ENCODE data around the gene TLCD3A.
"Not testable (repeated sequence)": the region's sequence is repeated elsewhere in the genome, so short reads cannot be mapped to it uniquely, and the experiment has no call there.

TLCD3A gene

GRCh38 chr17:718075-718474, 14.3 kb upstream of the TLCD3A start:
- no peak for DNase-seq

GRCh38 chr17:720706-721539, 11.5 kb upstream of the TLCD3A start:
- no peak for DNase-seq

DNA sequence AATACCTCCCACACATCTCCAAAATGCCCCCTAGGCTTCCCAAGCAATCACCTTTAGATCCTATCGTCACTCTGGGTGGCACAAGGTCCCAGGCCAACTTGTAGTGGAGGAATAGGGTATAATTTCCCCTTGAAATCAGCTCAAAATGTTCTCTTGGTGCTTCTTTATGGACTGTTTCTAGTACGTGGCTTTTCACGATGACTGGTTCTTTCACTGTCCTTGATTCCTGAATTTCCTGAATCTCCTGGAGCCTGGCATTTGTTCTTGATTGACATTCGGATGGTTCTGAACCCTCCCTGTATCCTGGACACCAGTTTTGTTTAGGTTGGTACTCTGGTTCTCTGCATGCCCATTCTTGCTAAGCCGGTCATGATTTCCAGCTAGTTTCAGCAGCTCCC, 10.9 kb upstream of the TLCD3A start:
- no peak for DNase-seq

DNA sequence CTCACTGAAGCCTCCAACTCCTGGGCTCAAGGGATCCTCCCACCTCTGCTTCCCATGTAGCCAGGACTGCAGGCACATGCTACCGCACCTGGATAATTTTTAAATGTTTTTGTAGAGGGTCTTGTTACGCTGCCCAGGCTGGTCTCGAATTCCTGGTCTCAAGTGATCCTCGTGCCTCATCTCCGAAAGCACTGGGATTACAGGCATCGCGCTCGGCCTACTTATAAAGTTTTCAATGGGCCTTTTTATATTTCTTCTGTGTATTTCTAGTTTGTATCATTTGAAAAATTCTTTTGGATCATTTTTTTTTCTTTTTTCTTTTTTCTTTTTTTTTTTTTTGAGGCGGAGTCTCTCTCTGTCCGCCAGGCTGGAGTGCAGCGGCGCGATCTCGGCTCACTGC, 7.3 kb upstream of the TLCD3A start:
- no peak for DNase-seq

DNA sequence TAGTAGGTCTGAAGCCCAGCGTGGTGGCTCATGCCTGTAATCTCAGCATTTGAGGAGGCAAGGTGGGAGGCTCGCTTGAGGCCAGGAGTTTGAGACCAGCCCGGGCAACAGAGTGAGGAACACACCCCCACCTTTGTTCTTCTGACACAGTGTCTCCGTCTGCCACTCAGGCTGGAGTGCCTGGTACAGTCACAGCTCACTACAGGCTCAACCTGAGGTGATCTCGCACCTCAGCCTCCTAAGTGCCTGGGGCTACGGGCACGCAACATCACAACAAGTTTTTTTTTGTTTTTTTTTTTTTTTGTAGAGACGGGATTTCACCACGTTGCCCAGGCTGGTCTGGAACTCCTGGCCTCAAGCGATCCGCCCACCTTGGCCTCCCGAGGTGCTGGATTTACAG, 6.7 kb upstream of the TLCD3A start:
- no peak for DNase-seq

GRCh38 chr17:726271-726919, 6.0 kb upstream of the TLCD3A start:
- no peak for DNase-seq

DNA sequence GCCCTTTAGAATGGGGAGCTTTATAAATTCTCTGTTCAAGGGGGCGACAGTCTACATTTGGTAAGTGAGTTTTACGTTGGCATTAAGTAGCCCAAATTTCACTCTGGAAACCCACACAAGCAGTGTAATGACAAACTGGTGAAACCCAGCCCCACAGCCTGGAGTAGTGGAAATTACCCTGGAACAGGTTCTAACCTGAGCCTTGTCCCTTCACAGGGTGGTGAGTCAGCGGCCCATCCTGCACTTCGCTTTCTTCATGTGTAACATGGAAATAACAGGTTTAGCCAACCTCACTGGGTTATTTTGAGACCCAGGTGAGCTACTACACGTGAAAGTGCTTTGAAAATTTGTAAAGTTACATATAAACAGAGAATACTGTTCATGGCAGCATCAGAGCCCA, 3.5 kb upstream of the TLCD3A start:
- DNase-seq, result no peak

GRCh38 chr17:731644-732066, 741 bp upstream of the TLCD3A start:
- no peak for DNase-seq

- no peak for DNase-seq
These were observed 715 bp downstream of the TLCD3A start for GRCh38 chr17:732902-733720.

GRCh38 chr17:733743-734142, 1.3 kb downstream of the TLCD3A start:
- DNase-seq, result no peak

DNA sequence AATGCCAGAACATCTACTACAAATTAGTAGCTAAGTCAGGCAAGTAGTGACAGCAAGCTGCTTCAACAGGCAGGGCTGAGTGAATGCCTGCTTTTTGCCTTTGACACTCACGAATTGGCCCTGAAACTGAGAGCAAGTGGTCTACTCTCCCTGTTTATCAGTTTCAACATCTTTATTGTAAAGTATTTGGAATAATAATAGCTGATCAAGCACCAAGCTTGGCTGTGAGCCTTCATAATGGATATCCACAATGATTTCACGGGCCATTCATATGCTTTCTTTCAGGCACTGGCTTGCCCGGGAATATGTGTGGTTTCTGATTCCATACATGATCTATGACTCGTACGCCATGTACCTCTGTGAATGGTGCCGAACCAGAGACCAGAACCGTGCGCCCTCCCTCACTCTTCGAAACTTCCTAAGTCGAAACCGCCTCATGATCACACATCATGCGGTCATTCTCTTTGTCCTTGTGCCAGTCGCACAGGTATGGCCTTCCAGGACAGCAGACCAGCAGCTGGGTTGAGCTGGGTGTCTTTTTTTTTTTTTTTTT, 5.2 kb downstream of the TLCD3A start:
- DNase-seq, result no peak

DNA sequence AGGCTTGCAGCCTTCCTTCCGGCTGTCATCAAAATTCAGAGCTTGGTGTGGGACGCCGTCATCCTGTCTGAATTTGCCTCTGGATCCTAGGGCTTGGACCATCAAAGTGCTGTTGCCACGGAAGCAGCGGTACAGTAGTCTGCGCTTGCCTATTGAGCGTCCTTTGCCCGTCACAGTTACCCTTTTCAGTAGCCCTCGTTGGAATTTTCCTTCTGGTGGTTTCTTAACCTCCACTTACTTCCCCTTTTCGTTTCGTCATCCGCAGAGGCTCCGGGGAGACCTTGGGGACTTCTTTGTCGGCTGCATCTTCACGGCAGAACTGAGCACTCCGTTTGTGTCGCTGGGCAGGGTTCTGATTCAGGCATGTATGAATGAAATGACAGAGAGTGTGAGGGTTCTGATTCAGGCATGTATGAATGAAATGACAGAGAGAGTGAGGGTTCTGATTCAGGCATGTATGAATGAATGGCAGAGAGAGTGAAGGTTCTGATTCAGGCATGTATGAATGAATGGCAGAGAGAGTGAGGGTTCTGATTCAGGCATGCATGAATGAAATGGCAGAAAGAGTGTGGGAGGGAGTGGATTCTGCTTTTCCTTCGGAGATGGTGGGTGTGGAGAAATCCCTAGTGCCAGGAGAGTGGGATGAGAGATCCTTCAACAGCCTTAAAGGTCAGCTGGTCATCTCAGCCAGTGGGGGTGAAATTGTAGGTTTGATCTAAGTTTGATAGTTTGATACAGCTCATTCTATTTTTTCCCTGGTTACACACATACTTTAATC, 8.0 kb downstream of the TLCD3A start:
- no peak for DNase-seq

DNA sequence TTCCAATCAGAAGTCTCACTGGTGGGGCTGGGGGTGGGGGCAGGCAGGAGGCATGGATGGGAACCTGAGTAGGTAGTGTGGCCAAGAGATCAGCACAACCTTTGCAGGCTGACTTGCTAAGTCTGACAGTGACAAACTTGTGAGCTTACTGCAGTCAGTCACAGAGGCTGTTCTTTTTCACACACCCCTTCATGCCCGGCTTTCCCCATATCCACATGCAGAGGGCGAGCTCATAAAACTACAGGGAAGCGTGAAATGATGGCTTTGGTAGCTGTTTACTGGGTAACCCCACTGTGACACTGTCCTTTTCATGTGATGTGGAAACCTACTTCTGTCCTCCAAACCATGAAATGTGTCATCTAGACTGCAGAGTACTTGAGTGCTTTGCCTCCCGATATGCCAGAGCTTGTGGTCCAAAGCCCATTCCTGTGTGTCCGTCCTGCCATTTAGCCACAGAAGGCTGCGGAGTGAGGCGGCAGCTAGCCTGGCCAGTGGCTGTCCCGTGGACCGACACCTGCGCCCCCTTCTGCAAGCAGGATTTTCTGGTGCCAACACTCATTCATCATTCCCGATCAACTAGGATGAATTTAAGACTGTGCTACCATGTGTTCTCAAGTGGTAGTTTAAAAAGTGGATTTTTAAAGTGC, 9.9 kb downstream of the TLCD3A start:
- no peak for DNase-seq

GRCh38 chr17:743139-743538, 10.7 kb downstream of the TLCD3A start:
- no peak for DNase-seq

DNA sequence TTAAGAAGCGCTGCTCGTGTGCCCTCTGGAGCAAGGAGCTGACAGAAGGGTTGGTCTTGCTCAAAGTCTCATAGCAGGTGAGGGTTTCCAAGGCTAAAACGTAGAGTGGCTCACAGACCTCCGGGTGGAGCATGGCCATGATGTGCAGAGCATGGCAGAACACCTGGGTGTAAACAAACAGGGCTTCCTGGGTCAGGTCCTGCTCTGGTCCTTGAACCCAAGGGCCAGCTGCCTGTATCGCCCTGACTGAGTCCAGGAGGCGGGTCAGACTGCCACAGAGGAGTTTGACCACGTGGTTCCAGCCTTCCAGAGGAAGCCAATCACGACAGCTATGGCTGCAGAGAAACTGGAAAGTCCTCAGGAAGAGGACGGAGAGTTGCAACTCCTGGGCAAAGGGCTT, 12.5 kb downstream of the TLCD3A start:
- no peak for DNase-seq

GRCh38 chr17:745406-745805, 13.0 kb downstream of the TLCD3A start:
- DNase-seq, result no peak

DNA sequence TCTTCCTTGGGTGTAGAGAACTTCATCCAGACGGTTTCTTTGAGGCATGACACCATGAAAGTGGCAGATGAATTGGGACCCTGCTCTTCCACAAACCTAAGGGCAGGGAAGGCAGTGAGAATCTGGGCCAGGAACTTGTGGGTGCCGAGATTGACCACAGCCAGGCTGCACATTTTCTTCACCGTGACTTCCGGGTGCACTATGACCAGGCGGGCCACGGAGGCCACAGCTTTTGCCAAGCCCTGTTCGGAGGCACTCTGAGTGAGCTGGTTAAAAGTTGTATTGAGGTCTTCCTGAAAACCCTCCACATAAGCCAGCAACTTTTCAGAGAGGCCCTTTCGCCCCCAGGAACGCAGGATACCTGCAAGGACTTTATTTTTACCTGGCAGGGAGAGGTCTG, 13.8 kb downstream of the TLCD3A start:
- DNase-seq, result no peak

GRCh38 chr17:746783-747629, 14.6 kb downstream of the TLCD3A start:
- DNase-seq, result no peak

- DNase-seq, result not testable (repeated sequence)
These were observed 16.2 kb downstream of the TLCD3A start for GRCh38 chr17:748604-749003.

GRCh38 chr17:749359-749758, 17.0 kb downstream of the TLCD3A start:
- DNase-seq, result not testable (repeated sequence)

DNA sequence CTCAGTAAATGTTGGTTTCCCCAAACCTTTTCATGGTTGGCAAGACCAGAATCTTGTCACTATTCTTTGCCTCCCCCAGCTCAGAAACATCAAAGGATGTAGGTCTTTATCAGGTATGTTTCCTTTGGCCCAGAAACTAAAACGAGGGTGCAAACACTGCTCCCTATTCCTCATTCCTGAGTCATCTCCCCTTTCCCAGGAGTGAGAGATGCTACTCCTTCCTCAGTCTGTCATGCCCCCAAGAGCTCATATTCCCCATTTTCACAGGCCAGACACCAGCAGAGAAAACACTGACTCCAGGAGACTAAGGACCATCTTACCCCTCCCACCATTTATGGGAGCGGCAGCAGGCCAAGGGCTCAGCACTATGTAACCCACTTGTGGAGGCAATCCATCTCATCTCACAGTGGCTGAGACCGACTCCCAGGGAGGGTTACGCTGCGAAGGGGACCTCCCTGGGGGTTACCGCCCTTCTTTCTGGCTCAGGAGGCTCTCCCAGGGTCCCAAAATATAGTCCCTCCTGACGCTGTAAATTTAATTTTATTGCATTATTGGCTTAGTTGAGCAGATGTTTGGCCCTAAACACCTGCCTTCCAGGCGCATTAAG, 18.1 kb downstream of the TLCD3A start:
- peak; percentile 76 for DNase-seq
